Measurements from ENCODE around the gene CCDC178.

Gene CCDC178

GRCh38 chr18:32929213-32929612, 511.3 kb downstream of the CCDC178 start:
- no CpG with 5 or more reads among the region's 6 CpGs for WGBS (ENCODE audit: extremely low coverage, insufficient coverage, low lambda C conversion rate)

GRCh38 chr18:32922951-32923430, 517.5 kb downstream of the CCDC178 start:
- Histone ChIP-seq H4K5ac (ENCODE audit: low read length) (no peak overlapping the region), H3K79me1 (ENCODE audit: low read length) (no peaks in the 10 kb centered on the region), H3K36me3 (ENCODE audit: control insufficient read depth, insufficient read depth, low read length) (no peaks in the 10 kb centered on the region), H3K4me3 (ENCODE audit: low read length) (no peak overlapping the region), H3K56ac (ENCODE audit: low read length) (no peak overlapping the region), H3K27me3 (ENCODE audit: insufficient read depth, low read length, poor library complexity) (no peaks in the 10 kb centered on the region), H3K4ac (ENCODE audit: low read depth, low read length) (no peak overlapping the region), H3K23ac (ENCODE audit: low read length) (no peak overlapping the region), H3K79me2 (ENCODE audit: control insufficient read depth, insufficient read depth, low read length) (no peaks in the 10 kb centered on the region), H3K9ac (ENCODE audit: low read length) (no peak overlapping the region), H3K18ac (ENCODE audit: low read length) (no peak overlapping the region), H2BK15ac (replicated peaks; ENCODE audit: low read depth) (no peak overlapping the region), H2BK120ac (ENCODE audit: low read depth, low read length) (no peak overlapping the region), H3K4me1 (ENCODE audit: control insufficient read depth, low read depth, low read length) (no peaks in the 10 kb centered on the region), H3K4me2 (ENCODE audit: low read length) (no peak overlapping the region), H2AK5ac (ENCODE audit: low read length) (no peak overlapping the region), H3K27ac (ENCODE audit: low read depth, low read length) (no peak overlapping the region), H4K8ac (ENCODE audit: low read depth, low read length) (no peak overlapping the region), H2BK5ac (ENCODE audit: low read length) (no peak overlapping the region)
- no peak for DNase-seq
- no CpG with 5 or more reads among the region's 2 CpGs for WGBS (ENCODE audit: extremely low coverage, insufficient coverage, low lambda C conversion rate)

More at GRCh38 chr18:32929213-32929612, 511.3 kb downstream of the CCDC178 start:
- no peak overlapping the region for H3K18ac ChIP-seq (ENCODE audit: low read length)
- H3K79me2 ChIP-seq (ENCODE audit: control insufficient read depth, insufficient read depth, low read length) = no peaks in the 10 kb centered on the region
- H3K79me1 ChIP-seq (ENCODE audit: low read length) = no peaks in the 10 kb centered on the region
- no peak overlapping the region for H3K4me2 ChIP-seq (ENCODE audit: low read length)
- H3K4ac ChIP-seq (ENCODE audit: low read depth, low read length) = no peak overlapping the region
- H3K56ac ChIP-seq (ENCODE audit: low read length) = no peak overlapping the region
- H3K27me3 ChIP-seq (ENCODE audit: insufficient read depth, low read length, poor library complexity) = no peaks in the 10 kb centered on the region
- H3K9ac ChIP-seq (ENCODE audit: low read length) = no peak overlapping the region
- no peaks in the 10 kb centered on the region for H3K36me3 ChIP-seq (ENCODE audit: control insufficient read depth, insufficient read depth, low read length)
- H2BK5ac ChIP-seq (ENCODE audit: low read length) = no peak overlapping the region
- H4K8ac ChIP-seq (ENCODE audit: low read depth, low read length) = no peak overlapping the region
- no peak overlapping the region for H3K23ac ChIP-seq (ENCODE audit: low read length)
- no peak overlapping the region for H4K5ac ChIP-seq (ENCODE audit: low read length)
- no peak overlapping the region for H3K27ac ChIP-seq (ENCODE audit: low read depth, low read length)
- H2BK15ac ChIP-seq (replicated peaks; ENCODE audit: low read depth) = no peak overlapping the region
- H2AK5ac ChIP-seq (ENCODE audit: low read length) = no peak overlapping the region
- no peaks in the 10 kb centered on the region for H3K4me1 ChIP-seq (ENCODE audit: control insufficient read depth, low read depth, low read length)
- no peak overlapping the region for H2BK120ac ChIP-seq (ENCODE audit: low read depth, low read length)
- DNase-seq = no peak
- no peak overlapping the region for H3K4me3 ChIP-seq (ENCODE audit: low read length)

GRCh38 chr18:32920796-32921787, 519.4 kb downstream of the CCDC178 start:
- 100% methylated on average over 1 of the region's 8 CpGs for WGBS (ENCODE audit: extremely low coverage, insufficient coverage, low lambda C conversion rate)
- H3K56ac ChIP-seq (ENCODE audit: low read length) = no peak overlapping the region
- no peak overlapping the region for H3K18ac ChIP-seq (ENCODE audit: low read length)
- H3K4me1 ChIP-seq (ENCODE audit: control insufficient read depth, low read depth, low read length) = no peaks in the 10 kb centered on the region
- H3K4me3 ChIP-seq (ENCODE audit: low read length) = no peak overlapping the region
- no peaks in the 10 kb centered on the region for H3K79me2 ChIP-seq (ENCODE audit: control insufficient read depth, insufficient read depth, low read length)
- H2BK15ac ChIP-seq (replicated peaks; ENCODE audit: low read depth) = no peak overlapping the region
- H3K79me1 ChIP-seq (ENCODE audit: low read length) = no peaks in the 10 kb centered on the region
- no peak overlapping the region for H2AK5ac ChIP-seq (ENCODE audit: low read length)
- DNase-seq = peak; percentile 11
- H3K27me3 ChIP-seq (ENCODE audit: insufficient read depth, low read length, poor library complexity) = no peaks in the 10 kb centered on the region
- no peak overlapping the region for H4K8ac ChIP-seq (ENCODE audit: low read depth, low read length)
- H4K5ac ChIP-seq (ENCODE audit: low read length) = no peak overlapping the region
- H3K9ac ChIP-seq (ENCODE audit: low read length) = no peak overlapping the region
- H3K36me3 ChIP-seq (ENCODE audit: control insufficient read depth, insufficient read depth, low read length) = no peaks in the 10 kb centered on the region
- no peak overlapping the region for H2BK5ac ChIP-seq (ENCODE audit: low read length)
- no peak overlapping the region for H2BK120ac ChIP-seq (ENCODE audit: low read depth, low read length)
- no peak overlapping the region for H3K4me2 ChIP-seq (ENCODE audit: low read length)
- no peak overlapping the region for H3K23ac ChIP-seq (ENCODE audit: low read length)
- no peak overlapping the region for H3K27ac ChIP-seq (ENCODE audit: low read depth, low read length)
- no peak overlapping the region for H3K4ac ChIP-seq (ENCODE audit: low read depth, low read length)

- no peak overlapping the region for H3K56ac ChIP-seq (ENCODE audit: low read length)
- H4K5ac ChIP-seq (ENCODE audit: low read length) = no peak overlapping the region
- H2BK15ac ChIP-seq (replicated peaks; ENCODE audit: low read depth) = no peak overlapping the region
- no peaks in the 10 kb centered on the region for H3K79me2 ChIP-seq (ENCODE audit: control insufficient read depth, insufficient read depth, low read length)
- no peaks in the 10 kb centered on the region for H3K79me1 ChIP-seq (ENCODE audit: low read length)
- H3K4me3 ChIP-seq (ENCODE audit: low read length) = no peak overlapping the region
- no peak overlapping the region for H3K4me2 ChIP-seq (ENCODE audit: low read length)
- DNase-seq = peak; percentile 90
- H2BK5ac ChIP-seq (ENCODE audit: low read length) = no peak overlapping the region
- no peak overlapping the region for H3K18ac ChIP-seq (ENCODE audit: low read length)
- no peak overlapping the region for H4K8ac ChIP-seq (ENCODE audit: low read depth, low read length)
- no peaks in the 10 kb centered on the region for H3K36me3 ChIP-seq (ENCODE audit: control insufficient read depth, insufficient read depth, low read length)
- no peak overlapping the region for H3K23ac ChIP-seq (ENCODE audit: low read length)
- no peak overlapping the region for H2BK120ac ChIP-seq (ENCODE audit: low read depth, low read length)
- no CpG with 5 or more reads among the region's 2 CpGs for WGBS (ENCODE audit: extremely low coverage, insufficient coverage, low lambda C conversion rate)
- H3K27me3 ChIP-seq (ENCODE audit: insufficient read depth, low read length, poor library complexity) = no peaks in the 10 kb centered on the region
- H3K27ac ChIP-seq (ENCODE audit: low read depth, low read length) = no peak overlapping the region
- H2AK5ac ChIP-seq (ENCODE audit: low read length) = no peak overlapping the region
- H3K4me1 ChIP-seq (ENCODE audit: control insufficient read depth, low read depth, low read length) = no peaks in the 10 kb centered on the region
- no peak overlapping the region for H3K9ac ChIP-seq (ENCODE audit: low read length)
- H3K4ac ChIP-seq (ENCODE audit: low read depth, low read length) = no peak overlapping the region
These were observed 520.7 kb downstream of the CCDC178 start for GRCh38 chr18:32919799-32920198.

GRCh38 chr18:32918692-32919250, 521.8 kb downstream of the CCDC178 start:
- no peaks in the 10 kb centered on the region for H3K36me3 ChIP-seq (ENCODE audit: control insufficient read depth, insufficient read depth, low read length)
- no peak overlapping the region for H3K23ac ChIP-seq (ENCODE audit: low read length)
- no CpG with 5 or more reads among the region's 5 CpGs for WGBS (ENCODE audit: extremely low coverage, insufficient coverage, low lambda C conversion rate)
- H3K27ac ChIP-seq (ENCODE audit: low read depth, low read length) = no peak overlapping the region
- H2BK15ac ChIP-seq (replicated peaks; ENCODE audit: low read depth) = no peak overlapping the region
- H3K79me1 ChIP-seq (ENCODE audit: low read length) = no peaks in the 10 kb centered on the region
- no peak overlapping the region for H3K9ac ChIP-seq (ENCODE audit: low read length)
- no peak for DNase-seq
- H3K56ac ChIP-seq (ENCODE audit: low read length) = no peak overlapping the region
- no peak overlapping the region for H2BK5ac ChIP-seq (ENCODE audit: low read length)
- no peaks in the 10 kb centered on the region for H3K4me1 ChIP-seq (ENCODE audit: control insufficient read depth, low read depth, low read length)
- no peaks in the 10 kb centered on the region for H3K27me3 ChIP-seq (ENCODE audit: insufficient read depth, low read length, poor library complexity)
- H3K79me2 ChIP-seq (ENCODE audit: control insufficient read depth, insufficient read depth, low read length) = no peaks in the 10 kb centered on the region
- H2BK120ac ChIP-seq (ENCODE audit: low read depth, low read length) = no peak overlapping the region
- H3K4ac ChIP-seq (ENCODE audit: low read depth, low read length) = no peak overlapping the region
- no peak overlapping the region for H4K5ac ChIP-seq (ENCODE audit: low read length)
- no peak overlapping the region for H3K18ac ChIP-seq (ENCODE audit: low read length)
- no peak overlapping the region for H2AK5ac ChIP-seq (ENCODE audit: low read length)
- H3K4me3 ChIP-seq (ENCODE audit: low read length) = no peak overlapping the region
- no peak overlapping the region for H4K8ac ChIP-seq (ENCODE audit: low read depth, low read length)
- H3K4me2 ChIP-seq (ENCODE audit: low read length) = no peak overlapping the region
